GM12865 (cell line): ENCODE data around the gene CRAMP1.

Source experiments
- DNase-seq: peaks from one replicate; pipeline ENCODE4 v3.0.0; 2010; ENCODE audit warnings: low read depth
- H3K4me3 ChIP-seq: 2 replicates; pipeline ENCODE4 v1.5.1; 2011; ENCODE audit warnings: mild to moderate bottlenecking, low read depth, low read length, control low read depth
- TF ChIP-seq, protein P1 (sequence below): IDR thresholded peaks from 2 replicates; pipeline ENCODE4 v1.5.1; 2011; ENCODE audit warnings: low read length, control low read depth, low read depth, inconsistent platforms; ENCODE audit not compliant: insufficient read depth; ENCODE audit errors: missing control alignments

The CRAMP1 gene

DNA sequence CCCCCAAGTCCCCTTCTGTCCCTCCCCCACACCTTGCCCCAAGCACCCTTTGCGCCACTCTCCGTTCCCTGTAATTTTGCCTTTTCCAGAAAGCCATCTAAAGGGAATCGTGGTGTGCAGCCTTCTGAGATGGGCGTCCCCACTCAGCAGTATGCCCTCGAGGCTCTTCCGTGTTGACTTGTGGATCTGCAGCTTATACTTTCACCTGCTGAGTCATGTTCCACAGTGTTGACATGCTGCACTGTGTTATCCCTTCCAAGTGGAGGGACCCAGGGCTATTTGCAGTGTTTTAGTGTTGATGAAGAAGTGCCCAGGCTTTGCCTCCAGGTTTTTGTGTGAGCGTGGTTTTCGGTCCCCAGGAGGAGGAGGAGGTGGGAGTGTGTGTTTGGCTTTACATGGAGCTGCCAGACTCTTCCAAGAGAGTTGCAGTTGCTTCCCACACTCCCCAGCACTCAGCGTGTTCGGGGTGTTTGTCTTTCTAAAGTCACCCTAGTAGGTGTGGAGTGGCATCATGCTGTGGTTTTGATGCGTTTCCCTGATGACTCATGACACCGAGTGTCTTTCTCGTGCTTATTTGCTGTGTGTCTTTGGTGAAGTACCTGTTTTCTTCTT lies 33.9 kb downstream of the CRAMP1 start:
- H3K4me3 ChIP-seq: no peak overlapping the region
- TF ChIP-seq, protein P1, sequence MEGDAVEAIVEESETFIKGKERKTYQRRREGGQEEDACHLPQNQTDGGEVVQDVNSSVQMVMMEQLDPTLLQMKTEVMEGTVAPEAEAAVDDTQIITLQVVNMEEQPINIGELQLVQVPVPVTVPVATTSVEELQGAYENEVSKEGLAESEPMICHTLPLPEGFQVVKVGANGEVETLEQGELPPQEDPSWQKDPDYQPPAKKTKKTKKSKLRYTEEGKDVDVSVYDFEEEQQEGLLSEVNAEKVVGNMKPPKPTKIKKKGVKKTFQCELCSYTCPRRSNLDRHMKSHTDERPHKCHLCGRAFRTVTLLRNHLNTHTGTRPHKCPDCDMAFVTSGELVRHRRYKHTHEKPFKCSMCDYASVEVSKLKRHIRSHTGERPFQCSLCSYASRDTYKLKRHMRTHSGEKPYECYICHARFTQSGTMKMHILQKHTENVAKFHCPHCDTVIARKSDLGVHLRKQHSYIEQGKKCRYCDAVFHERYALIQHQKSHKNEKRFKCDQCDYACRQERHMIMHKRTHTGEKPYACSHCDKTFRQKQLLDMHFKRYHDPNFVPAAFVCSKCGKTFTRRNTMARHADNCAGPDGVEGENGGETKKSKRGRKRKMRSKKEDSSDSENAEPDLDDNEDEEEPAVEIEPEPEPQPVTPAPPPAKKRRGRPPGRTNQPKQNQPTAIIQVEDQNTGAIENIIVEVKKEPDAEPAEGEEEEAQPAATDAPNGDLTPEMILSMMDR: no peak
- DNase-seq: no peak

DNA sequence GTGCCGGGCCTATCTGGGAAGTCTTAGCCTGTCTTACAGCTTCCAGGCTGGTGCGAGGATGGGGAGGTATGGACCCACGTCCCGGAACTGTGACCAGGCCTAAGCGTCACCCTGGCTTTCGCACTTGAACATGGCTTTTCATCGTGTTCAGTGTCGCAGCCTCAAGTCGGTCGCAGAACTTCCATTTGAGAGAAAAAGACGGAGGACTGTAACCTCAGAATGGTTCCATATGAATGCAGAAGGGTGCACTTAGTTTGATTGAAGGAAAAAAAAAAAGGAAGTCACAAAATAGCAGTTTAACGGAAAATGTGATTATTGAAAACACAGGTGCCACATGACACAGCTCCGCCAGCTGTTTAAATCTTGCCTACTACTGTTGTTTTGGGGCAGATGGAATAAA lies 35.7 kb downstream of the CRAMP1 start:
- H3K4me3 ChIP-seq: no peak overlapping the region
- no peak for DNase-seq
- TF ChIP-seq, protein P1: no peak

DNA sequence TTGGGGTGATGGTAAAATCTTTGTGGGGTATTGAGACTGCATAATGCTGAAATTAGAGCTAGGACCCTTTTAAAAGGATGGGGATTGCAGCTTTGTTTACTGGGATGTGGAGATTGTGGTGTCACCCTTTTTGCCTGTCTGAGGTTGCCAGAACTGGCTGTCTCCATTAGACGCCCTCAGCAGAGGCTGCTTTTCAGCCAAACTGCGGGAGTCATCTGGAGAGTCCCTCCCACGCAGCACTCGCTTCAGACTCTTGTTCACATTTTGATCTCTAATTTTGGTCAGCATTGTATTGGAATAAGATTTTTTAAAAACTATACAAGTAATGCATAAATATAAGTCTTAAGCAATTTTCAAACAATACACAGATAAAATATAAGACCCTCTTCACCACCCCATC lies 38.0 kb downstream of the CRAMP1 start:
- DNase-seq: no peak
- TF ChIP-seq, protein P1: no peak
- no peak overlapping the region for H3K4me3 ChIP-seq

DNA sequence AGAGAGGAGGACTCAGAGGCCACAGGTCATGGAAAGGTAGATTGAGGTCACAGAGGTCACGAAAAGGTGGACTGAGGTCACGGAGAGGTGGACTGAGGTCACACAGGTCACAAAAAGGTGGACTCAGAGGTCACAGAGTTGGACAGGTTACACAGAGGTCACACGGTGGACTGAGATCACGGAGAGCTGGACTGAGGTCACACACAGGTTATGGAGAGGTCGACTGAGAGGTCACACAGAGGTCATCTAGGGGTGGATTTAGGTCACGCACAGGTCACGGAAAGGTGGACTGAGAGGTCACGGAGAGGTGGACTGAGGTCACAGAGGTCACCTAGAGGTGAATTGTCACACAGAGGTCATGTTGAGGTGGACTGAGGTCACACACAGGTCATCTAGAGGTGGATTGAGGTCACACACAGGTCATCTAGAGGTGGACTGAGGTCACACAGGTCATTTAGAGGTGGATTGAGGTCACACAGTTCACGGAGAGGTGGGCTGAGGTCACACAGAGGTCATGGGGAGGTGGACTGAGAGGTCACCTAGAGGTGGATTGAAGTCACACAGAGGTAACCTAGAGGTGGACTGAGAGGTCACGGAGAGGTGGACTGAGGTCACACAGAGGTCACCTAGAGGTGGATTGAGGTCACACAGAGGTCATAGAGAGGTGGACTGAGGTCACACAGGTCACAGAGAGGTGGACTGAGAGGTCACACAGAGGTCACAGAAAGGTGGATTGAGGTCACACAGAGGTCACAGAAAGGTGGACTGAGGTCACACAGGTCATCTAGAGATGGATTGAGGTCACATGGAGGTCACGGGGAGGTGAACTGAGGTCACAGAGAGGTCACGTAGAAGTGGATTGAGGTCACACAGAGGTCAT lies 39.2 kb downstream of the CRAMP1 start:
- DNase-seq: peak; percentile 7
- TF ChIP-seq, protein P1: no peak

DNA sequence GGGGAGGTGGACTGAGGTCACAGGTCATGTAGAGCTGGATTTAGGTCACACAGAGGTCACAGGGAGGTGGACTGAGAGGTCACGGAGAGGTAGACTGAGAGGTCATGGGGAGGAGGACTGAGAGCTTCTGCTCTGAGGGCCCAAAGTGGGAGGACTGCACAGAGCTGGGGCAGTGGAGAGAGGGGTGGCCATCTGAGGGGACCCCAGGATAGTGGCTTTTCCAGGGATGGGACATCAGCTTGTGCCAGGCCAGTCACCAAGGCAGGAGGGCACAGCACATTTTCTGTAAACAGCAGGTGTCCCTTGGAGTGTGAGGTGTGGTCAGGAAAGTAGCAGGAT lies 39.8 kb downstream of the CRAMP1 start:
- TF ChIP-seq, protein P1: no peak
- no peak overlapping the region for H3K4me3 ChIP-seq
- no peak for DNase-seq

More for the DNA sequence above, 39.2 kb downstream of the CRAMP1 start:
- H3K4me3 ChIP-seq: no peak overlapping the region

DNA sequence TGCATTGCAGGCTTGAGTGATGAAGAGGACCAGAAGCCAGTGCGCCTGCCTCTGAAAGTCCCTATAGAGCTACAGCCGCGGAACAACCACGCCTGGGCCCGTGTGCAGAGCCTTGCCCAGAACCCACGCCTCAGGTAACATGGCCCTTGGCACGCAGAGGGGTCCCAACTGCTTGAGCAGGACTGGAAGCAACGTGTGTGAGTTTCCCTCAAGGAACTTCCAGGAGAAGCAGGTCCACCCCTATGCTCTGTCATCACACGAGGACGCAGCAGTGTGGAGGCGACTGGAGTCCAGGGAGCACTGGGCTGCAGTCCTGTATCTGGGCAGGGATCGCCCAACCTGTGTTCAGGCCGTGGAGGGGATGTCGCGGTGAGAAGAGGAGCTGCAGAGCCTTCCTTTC lies 40.9 kb downstream of the CRAMP1 start:
- no peak overlapping the region for H3K4me3 ChIP-seq
- no peak for DNase-seq
- TF ChIP-seq, protein P1: no peak
